Bronchial epithelial cell (primary cell): ENCODE results near the gene PERCC1. TPM values are rescaled to one million over a fixed set of nuclear protein-coding genes. Genes with fewer than 3 reads are reported as not detected.

Experiments used
- DNase-seq: peaks from one replicate; pipeline ENCODE4 v3.0.0-alpha.2; 2010; ENCODE audit warnings: low read depth
- FAIRE-seq: peaks from 2 replicates; lab custom pipeline; 2011; peaks lifted over from hg19 to GRCh38; lab: Jason Lieb, UNC
- H3K27me3 ChIP-seq: 2 replicates; pipeline ENCODE4 v1.5.1; 2011; ENCODE audit warnings: low read length; ENCODE audit not compliant: control insufficient read depth, insufficient read depth
- H3K36me3 ChIP-seq: 2 replicates; pipeline ENCODE4 v1.5.1; 2011; ENCODE audit warnings: low read length; ENCODE audit not compliant: control insufficient read depth, insufficient read depth
- H3K4me3 ChIP-seq: 2 replicates; pipeline ENCODE4 v1.5.1; 2011; ENCODE audit warnings: mild to moderate bottlenecking, low read depth, low read length, control low read depth
- CTCF ChIP-seq: IDR thresholded peaks from 2 replicates; pipeline ENCODE4 v1.5.1; 2011; ENCODE audit warnings: mild to moderate bottlenecking, moderate library complexity, low read length, control low read depth, inconsistent platforms; ENCODE audit not compliant: insufficient read depth, severe bottlenecking
- total RNA-seq: library from RNA; depleted of rRNA; stranded (reverse); fragments of >200 nt; gene quantifications from 2 replicates; pipeline ENCODE4 v1.2.1, GENCODE V29; 2014

Gene PERCC1
- total RNA-seq, 1 donor from 2014 or later = not detected

GRCh38 chr16:1451702-1452392 lies 21.0 kb downstream of the PERCC1 start:
- no peak for DNase-seq
- peaks cover 9% of the 10 kb centered on the region for H3K36me3 ChIP-seq

GRCh38 chr16:1452530-1452929 lies 21.7 kb downstream of the PERCC1 start:
- TF ChIP-seq CTCF = no peak
- H3K36me3 ChIP-seq = peaks cover 11% of the 10 kb centered on the region
- DNase-seq (no peak), FAIRE-seq (no peak)
- H3K4me3 ChIP-seq = no peak overlapping the region
- H3K27me3 ChIP-seq = no peaks in the 10 kb centered on the region

More at GRCh38 chr16:1451702-1452392, 21.0 kb downstream of the PERCC1 start:
- H3K4me3 ChIP-seq = no peak overlapping the region
- no peak for TF ChIP-seq CTCF
- H3K27me3 ChIP-seq = no peaks in the 10 kb centered on the region
- FAIRE-seq = no peak

GRCh38 chr16:1453316-1453715 lies 22.4 kb downstream of the PERCC1 start:
- peaks cover 8% of the 10 kb centered on the region for H3K36me3 ChIP-seq
- no peak for FAIRE-seq
- TF ChIP-seq CTCF = no peak
- DNase-seq = no peak
- no peak overlapping the region for H3K4me3 ChIP-seq
- H3K27me3 ChIP-seq = no peaks in the 10 kb centered on the region

- Histone ChIP-seq H3K36me3 (peaks cover 6% of the 10 kb centered on the region), H3K27me3 (no peaks in the 10 kb centered on the region), H3K4me3 (no peak overlapping the region)
- no peak for FAIRE-seq
- no peak for DNase-seq
- TF ChIP-seq CTCF = no peak
Measured at GRCh38 chr16:1454561-1454960, 23.7 kb downstream of the PERCC1 start.

- FAIRE-seq = no peak
- Histone ChIP-seq H3K27me3 (no peaks in the 10 kb centered on the region), H3K36me3 (peaks cover 4% of the 10 kb centered on the region), H3K4me3 (no peak overlapping the region)
- TF ChIP-seq CTCF = no peak
- DNase-seq = no peak
Measured at GRCh38 chr16:1455190-1456171, 24.6 kb downstream of the PERCC1 start.
